ENCODE data around the gene ZNF362. TPM values are rescaled to one million over a fixed set of nuclear protein-coding genes. Genes with fewer than 3 reads are reported as not detected.

ZNF362 gene
- total RNA-seq, 2 experiments from 2014 or later: 8.9 to 26.1 TPM

GRCh38 chr1:33259879-33260278 lies 3.6 kb downstream of the ZNF362 start:
- Histone ChIP-seq H3K27ac (ENCODE audit: low read depth, low read length, poor library complexity, severe bottlenecking) (no peak overlapping the region), H2AFZ (ENCODE audit: low read length) (no peak overlapping the region), H3K36me3 (ENCODE audit: insufficient read depth, low read length) (no peaks in the 10 kb centered on the region), H3K9me2 (ENCODE audit: insufficient read depth, low read length) (no peaks in the 10 kb centered on the region), H3K4me3 (ENCODE audit: low read depth, low read length, poor library complexity, severe bottlenecking) (no peak overlapping the region), H3K4me1 (ENCODE audit: insufficient read depth, low read length, poor library complexity, severe bottlenecking) (peaks cover 27% of the 10 kb centered on the region), H4K20me1 (ENCODE audit: insufficient read depth, low read length) (no peaks in the 10 kb centered on the region), H3K9me3 (ENCODE audit: low read length) (no peaks in the 10 kb centered on the region), H3K4me2 (ENCODE audit: low read length) (no peak overlapping the region), H3K79me2 (ENCODE audit: insufficient read depth, low read depth, low read length) (peaks cover 12% of the 10 kb centered on the region)
- TF ChIP-seq, protein P1, sequence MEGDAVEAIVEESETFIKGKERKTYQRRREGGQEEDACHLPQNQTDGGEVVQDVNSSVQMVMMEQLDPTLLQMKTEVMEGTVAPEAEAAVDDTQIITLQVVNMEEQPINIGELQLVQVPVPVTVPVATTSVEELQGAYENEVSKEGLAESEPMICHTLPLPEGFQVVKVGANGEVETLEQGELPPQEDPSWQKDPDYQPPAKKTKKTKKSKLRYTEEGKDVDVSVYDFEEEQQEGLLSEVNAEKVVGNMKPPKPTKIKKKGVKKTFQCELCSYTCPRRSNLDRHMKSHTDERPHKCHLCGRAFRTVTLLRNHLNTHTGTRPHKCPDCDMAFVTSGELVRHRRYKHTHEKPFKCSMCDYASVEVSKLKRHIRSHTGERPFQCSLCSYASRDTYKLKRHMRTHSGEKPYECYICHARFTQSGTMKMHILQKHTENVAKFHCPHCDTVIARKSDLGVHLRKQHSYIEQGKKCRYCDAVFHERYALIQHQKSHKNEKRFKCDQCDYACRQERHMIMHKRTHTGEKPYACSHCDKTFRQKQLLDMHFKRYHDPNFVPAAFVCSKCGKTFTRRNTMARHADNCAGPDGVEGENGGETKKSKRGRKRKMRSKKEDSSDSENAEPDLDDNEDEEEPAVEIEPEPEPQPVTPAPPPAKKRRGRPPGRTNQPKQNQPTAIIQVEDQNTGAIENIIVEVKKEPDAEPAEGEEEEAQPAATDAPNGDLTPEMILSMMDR (conservative IDR thresholded peaks at IDR 0.05; ENCODE audit: low read length): no peak
- TF ChIP-seq EZH2phosphoT487 (IDR thresholded peaks at IDR 0.05; ENCODE audit: borderline replicate concordance, low read depth, low read length): no peak
- intact Hi-C loops (cut with micrococcal nuclease; ENCODE audit: unreplicated experiment): no loop called here
- no TSS peak for BruUV-seq (replicated peaks)
- POLR2A ChIA-PET: no interaction called here
- DNase-seq (ENCODE audit: low spot score): no peak
- CTCF ChIA-PET (ENCODE audit: unreplicated experiment): no interaction called here

- no peaks in the 10 kb centered on the region for H4K20me1 ChIP-seq (ENCODE audit: insufficient read depth, low read length)
- H3K36me3 ChIP-seq (ENCODE audit: insufficient read depth, low read length): no peaks in the 10 kb centered on the region
- no peaks in the 10 kb centered on the region for H3K9me2 ChIP-seq (ENCODE audit: insufficient read depth, low read length)
- TF ChIP-seq EZH2phosphoT487 (IDR thresholded peaks at IDR 0.05; ENCODE audit: borderline replicate concordance, low read depth, low read length): no peak
- TF ChIP-seq, protein P1 (conservative IDR thresholded peaks at IDR 0.05; ENCODE audit: low read length): no peak
- peaks cover 24% of the 10 kb centered on the region for H3K4me1 ChIP-seq (ENCODE audit: insufficient read depth, low read length, poor library complexity, severe bottlenecking)
- peaks cover 12% of the 10 kb centered on the region for H3K79me2 ChIP-seq (ENCODE audit: insufficient read depth, low read depth, low read length)
- no peak overlapping the region for H3K27ac ChIP-seq (ENCODE audit: low read depth, low read length, poor library complexity, severe bottlenecking)
- no peak overlapping the region for H3K4me2 ChIP-seq (ENCODE audit: low read length)
- no peak for DNase-seq (ENCODE audit: low spot score)
- ChIA-PET POLR2A (no interaction called here), CTCF (ENCODE audit: unreplicated experiment) (no interaction called here)
- intact Hi-C loops (cut with micrococcal nuclease; ENCODE audit: unreplicated experiment): no loop called here
- H2AFZ ChIP-seq (ENCODE audit: low read length): no peak overlapping the region
- BruUV-seq (replicated peaks): no TSS peak
- H3K9me3 ChIP-seq (ENCODE audit: low read length): no peaks in the 10 kb centered on the region
- H3K4me3 ChIP-seq (ENCODE audit: low read depth, low read length, poor library complexity, severe bottlenecking): no peak overlapping the region
Observed at GRCh38 chr1:33260439-33260838, 4.1 kb downstream of the ZNF362 start.

GRCh38 chr1:33261344-33261743 lies 5.1 kb downstream of the ZNF362 start:
- H3K9me3 ChIP-seq (ENCODE audit: low read length): no peaks in the 10 kb centered on the region
- no peaks in the 10 kb centered on the region for H3K9me2 ChIP-seq (ENCODE audit: insufficient read depth, low read length)
- H3K4me2 ChIP-seq (ENCODE audit: low read length): no peak overlapping the region
- no peak overlapping the region for H3K4me3 ChIP-seq (ENCODE audit: low read depth, low read length, poor library complexity, severe bottlenecking)
- no peaks in the 10 kb centered on the region for H3K36me3 ChIP-seq (ENCODE audit: insufficient read depth, low read length)
- H4K20me1 ChIP-seq (ENCODE audit: insufficient read depth, low read length): no peaks in the 10 kb centered on the region; the same call in 1 of the 2 replicates
- ChIA-PET POLR2A (no interaction called here), CTCF (ENCODE audit: unreplicated experiment) (no interaction called here)
- no TSS peak for BruUV-seq (replicated peaks)
- intact Hi-C loops (cut with micrococcal nuclease; ENCODE audit: unreplicated experiment): no loop called here
- no peak for TF ChIP-seq EZH2phosphoT487 (IDR thresholded peaks at IDR 0.05; ENCODE audit: borderline replicate concordance, low read depth, low read length)
- TF ChIP-seq, protein P1 (conservative IDR thresholded peaks at IDR 0.05; ENCODE audit: low read length): no peak
- H3K27ac ChIP-seq (ENCODE audit: low read depth, low read length, poor library complexity, severe bottlenecking): no peak overlapping the region
- H2AFZ ChIP-seq (ENCODE audit: low read length): no peak overlapping the region
- no peak for DNase-seq (ENCODE audit: low spot score)
- H3K4me1 ChIP-seq (ENCODE audit: insufficient read depth, low read length, poor library complexity, severe bottlenecking): peaks cover 20% of the 10 kb centered on the region
- H3K79me2 ChIP-seq (ENCODE audit: insufficient read depth, low read depth, low read length): peaks cover 12% of the 10 kb centered on the region
